ENCODE data around the gene SH3TC2. TPM values are rescaled to one million over a fixed set of nuclear protein-coding genes. Genes with fewer than 3 reads are reported as not detected.

Gene SH3TC2
- total and polyA plus RNA-seq, 8 donors, result under 0.01 to 3.1 (median 0.46) TPM; not detected in 1

- no peak for DNase-seq
- TF ChIP-seq POLR2A (IDR thresholded peaks at IDR 0.05) (no peak), EP300 (IDR thresholded peaks at IDR 0.05) (no peak), POLR2AphosphoS5 (IDR thresholded peaks at IDR 0.05) (no peak), CTCF (IDR thresholded peaks at IDR 0.05) (no peak)
- Histone ChIP-seq H3K27ac (no peak overlapping the region), H3K4me1 (peaks cover 0 to 16% (median 0%) of the 10 kb centered on the region in 4 donors), H3K4me3 (no peak overlapping the region), H3K36me3 (no peaks in the 10 kb centered on the region), H3K27me3 (no peaks in the 10 kb centered on the region), H3K9me3 (no peaks in the 10 kb centered on the region)
- intact Hi-C loops (cut with DNase I; ENCODE audit: low total_unique reads), result no loop called here
- WGBS, 5 donors, result 93 to 100% (median 96%) methylated on average over 1 of the region's 1 CpG
Observed at GRCh38 chr5:149015126-149015525, 47.7 kb downstream of the SH3TC2 start.

- intact Hi-C loops (cut with DNase I; ENCODE audit: low total_unique reads), result no loop called here
- Histone ChIP-seq H3K36me3 (no peaks in the 10 kb centered on the region), H3K27ac (no peak overlapping the region), H3K27me3 (no peaks in the 10 kb centered on the region), H3K9me3 (no peaks in the 10 kb centered on the region), H3K4me1 (peaks cover 0 to 13% (median 0%) of the 10 kb centered on the region in 4 donors), H3K4me3 (no peak overlapping the region)
- no peak for DNase-seq
- WGBS, 5 donors, result 87 to 94% (median 91%) methylated on average over 2 of the region's 2 CpGs
- TF ChIP-seq CTCF (IDR thresholded peaks at IDR 0.05), result no peak
- TF ChIP-seq POLR2AphosphoS5 (IDR thresholded peaks at IDR 0.05), result no peak
- no peak for TF ChIP-seq POLR2A (IDR thresholded peaks at IDR 0.05)
- no peak for TF ChIP-seq EP300 (IDR thresholded peaks at IDR 0.05)
Observed at GRCh38 chr5:149014571-149015031, 48.3 kb downstream of the SH3TC2 start.

- TF ChIP-seq EP300 (IDR thresholded peaks at IDR 0.05) (no peak), CTCF (IDR thresholded peaks at IDR 0.05) (no peak), POLR2AphosphoS5 (IDR thresholded peaks at IDR 0.05) (no peak), POLR2A (IDR thresholded peaks at IDR 0.05) (no peak)
- intact Hi-C loops (cut with DNase I; ENCODE audit: low total_unique reads), result no loop called here
- no peaks in the 10 kb centered on the region for H3K27me3 ChIP-seq
- 66 to 81% (median 68%) methylated on average over 2 of the region's 2 CpGs for WGBS, 5 donors
- H3K4me1 ChIP-seq, result peaks cover 0 to 5% (median 0%) of the 10 kb centered on the region in 4 donors
- H3K9me3 ChIP-seq, result no peaks in the 10 kb centered on the region
- no peak overlapping the region for H3K27ac ChIP-seq
- H3K4me3 ChIP-seq, result no peak overlapping the region
- DNase-seq, result no peak
- H3K36me3 ChIP-seq, result no peaks in the 10 kb centered on the region
Observed at GRCh38 chr5:149013796-149014195, 49.1 kb downstream of the SH3TC2 start.

- Histone ChIP-seq H3K9me3 (no peaks in the 10 kb centered on the region), H3K4me1 (no peaks in the 10 kb centered on the region), H3K27ac (no peak overlapping the region), H3K36me3 (no peaks in the 10 kb centered on the region), H3K27me3 (no peaks in the 10 kb centered on the region), H3K4me3 (no peak overlapping the region)
- intact Hi-C loops (cut with DNase I; ENCODE audit: low total_unique reads), result no loop called here
- WGBS, 5 donors, result 91 to 100% (median 93%) methylated on average over 2 to 5 of the region's 5 CpGs
- no peak for DNase-seq
- no peak for TF ChIP-seq POLR2AphosphoS5 (IDR thresholded peaks at IDR 0.05)
- TF ChIP-seq EP300 (IDR thresholded peaks at IDR 0.05), result no peak
- TF ChIP-seq POLR2A (IDR thresholded peaks at IDR 0.05), result no peak
- no peak for TF ChIP-seq CTCF (IDR thresholded peaks at IDR 0.05)
Observed at GRCh38 chr5:149012350-149012749, 50.5 kb downstream of the SH3TC2 start.
